HepG2 (cell line): ENCODE results near the gene ACBD7. TPM values are rescaled to one million over a fixed set of nuclear protein-coding genes. Genes with fewer than 3 reads are reported as not detected.

Experiments
- BCL3 ChIP-seq: sonication (generic); formaldehyde crosslinking; IDR thresholded peaks from 2 replicates; pipeline ENCODE4 v1.5.1; 2020; ENCODE audit warnings: mild to moderate bottlenecking, missing genetic modification reagents, moderate library complexity
- ETS1 ChIP-seq: sonication (generic); formaldehyde crosslinking; IDR thresholded peaks from 2 replicates; pipeline ENCODE4 v1.4.0; 2020; ENCODE audit warnings: missing genetic modification reagents
- FOXP1 ChIP-seq, 2 experiments: fragments of 450-650 bp in 1 of 2; IDR thresholded peaks; 2 replicates each; pipeline ENCODE4 v1.6.1; 2017 to 2018; ENCODE audit warnings: antibody characterized with exemption in 1 of 2
- HDAC1 ChIP-seq: sonication (generic); formaldehyde crosslinking; IDR thresholded peaks from 2 replicates; pipeline ENCODE4 v1.5.1; 2020; ENCODE audit warnings: mild to moderate bottlenecking, missing genetic modification reagents
- KLF12 ChIP-seq: sonication (generic); formaldehyde crosslinking; IDR thresholded peaks from 2 replicates; pipeline ENCODE4 v1.4.0; 2020; ENCODE audit warnings: missing genetic modification reagents, borderline replicate concordance
- MIXL1 ChIP-seq: IDR thresholded peaks from 2 replicates; pipeline ENCODE4 v1.6.1; 2016
- NFRKB ChIP-seq: fragments of 450-650 bp; IDR thresholded peaks from 2 replicates; pipeline ENCODE4 v1.6.1; 2017
- RAD51 ChIP-seq: fragments of 450-650 bp; IDR thresholded peaks from 2 replicates; pipeline ENCODE4 v1.6.1; 2016; ENCODE audit warnings: borderline replicate concordance
- REST ChIP-seq, 2 experiments: IDR thresholded peaks; 2 replicates each; pipeline ENCODE4 v1.6.1; 2011 to 2012; ENCODE audit warnings: low read length in 2 of 2, borderline replicate concordance in 1 of 2, low read depth in 1 of 2, mild to moderate bottlenecking in 1 of 2, moderate library complexity in 1 of 2
- REXO4 ChIP-seq: sonication (generic); formaldehyde crosslinking; IDR thresholded peaks from 2 replicates; pipeline ENCODE4 v1.8.0; 2022; ENCODE audit warnings: missing genetic modification reagents, mild to moderate bottlenecking, borderline replicate concordance
- TAF15 ChIP-seq: fragments of 200-400 bp; formaldehyde crosslinking; IDR thresholded peaks from one replicate; pipeline ENCODE4 v1.6.1; 2018; ENCODE audit warnings: mild to moderate bottlenecking, low read depth, low read length; ENCODE audit not compliant: poor library complexity, severe bottlenecking
- TFDP2 ChIP-seq: sonication (generic); formaldehyde crosslinking; IDR thresholded peaks from 2 replicates; pipeline ENCODE4 v1.4.0; 2020; ENCODE audit warnings: missing genetic modification reagents
- U2AF1 ChIP-seq: fragments of 200-400 bp; formaldehyde crosslinking; optimal IDR thresholded peaks from 2 replicates; pipeline ENCODE3; 2017; ENCODE audit warnings: mild to moderate bottlenecking, low read depth, low read length
- ZFP62 ChIP-seq: sonication (generic); formaldehyde crosslinking; IDR thresholded peaks from 2 replicates; pipeline ENCODE4 v1.4.0; 2020; ENCODE audit warnings: missing genetic modification reagents
- ZFYVE20 ChIP-seq: sonication (generic); formaldehyde crosslinking; IDR thresholded peaks from 2 replicates; pipeline ENCODE4 v1.8.0; 2023; ENCODE audit warnings: low read depth, mild to moderate bottlenecking, moderate library complexity, missing genetic modification reagents, borderline replicate concordance
- ZNF530 ChIP-seq: sonication (generic); formaldehyde crosslinking; IDR thresholded peaks from 2 replicates; pipeline ENCODE4 v1.5.0; 2020; ENCODE audit warnings: low read depth, mild to moderate bottlenecking, missing genetic modification reagents
- ZNF850 ChIP-seq: sonication (generic); formaldehyde crosslinking; conservative IDR thresholded peaks from 2 replicates; pipeline ENCODE4 v1.9.0; 2021; ENCODE audit warnings: mild to moderate bottlenecking, missing genetic modification reagents
- ZSCAN29 ChIP-seq: sonication (generic); formaldehyde crosslinking; conservative IDR thresholded peaks from 2 replicates; pipeline ENCODE4 v1.4.0; 2020; ENCODE audit warnings: mild to moderate bottlenecking, missing genetic modification reagents
- polyA plus RNA-seq, 8 experiments: library from polyadenylated mRNA; depleted of rRNA in 3 of 8; stranded (reverse) in 7 of 8; unstranded in 1 of 8; fragments of >200 nt; fragmentation: Illumina TruSeq in 4 of 8; extraction: Trizol in 4 of 8; gene quantifications; 2 replicates each; pipeline versions ENCODE4 v1.2.1 to v1.2.3, GENCODE V29; 2011 to 2016; ENCODE audit warnings: low read depth in 4 of 8, missing spikeins in 1 of 8, mixed read lengths in 1 of 8; ENCODE audit not compliant: insufficient read depth in 1 of 8
- total RNA-seq, 5 experiments: library from RNA; depleted of rRNA; stranded (reverse); fragments of >200 nt; fragmentation: Illumina TruSeq; extraction: Trizol; gene quantifications; 2 replicates each; pipeline ENCODE4 v1.2.3, GENCODE V29; 2016; ENCODE audit warnings: low read depth in 1 of 5
- TF ChIP-seq, protein P1 (sequence below): IDR thresholded peaks from 2 replicates; pipeline ENCODE4 v1.6.1; 2012; ENCODE audit warnings: low read depth, low read length, improper control_type of control experiment

ACBD7 gene
- total and polyA plus RNA-seq, 2 of the 13 experiments (the other 11 are each of a cell fraction or from before 2014, with no cell fraction given), result 1.4 to 2.6 TPM

DNA sequence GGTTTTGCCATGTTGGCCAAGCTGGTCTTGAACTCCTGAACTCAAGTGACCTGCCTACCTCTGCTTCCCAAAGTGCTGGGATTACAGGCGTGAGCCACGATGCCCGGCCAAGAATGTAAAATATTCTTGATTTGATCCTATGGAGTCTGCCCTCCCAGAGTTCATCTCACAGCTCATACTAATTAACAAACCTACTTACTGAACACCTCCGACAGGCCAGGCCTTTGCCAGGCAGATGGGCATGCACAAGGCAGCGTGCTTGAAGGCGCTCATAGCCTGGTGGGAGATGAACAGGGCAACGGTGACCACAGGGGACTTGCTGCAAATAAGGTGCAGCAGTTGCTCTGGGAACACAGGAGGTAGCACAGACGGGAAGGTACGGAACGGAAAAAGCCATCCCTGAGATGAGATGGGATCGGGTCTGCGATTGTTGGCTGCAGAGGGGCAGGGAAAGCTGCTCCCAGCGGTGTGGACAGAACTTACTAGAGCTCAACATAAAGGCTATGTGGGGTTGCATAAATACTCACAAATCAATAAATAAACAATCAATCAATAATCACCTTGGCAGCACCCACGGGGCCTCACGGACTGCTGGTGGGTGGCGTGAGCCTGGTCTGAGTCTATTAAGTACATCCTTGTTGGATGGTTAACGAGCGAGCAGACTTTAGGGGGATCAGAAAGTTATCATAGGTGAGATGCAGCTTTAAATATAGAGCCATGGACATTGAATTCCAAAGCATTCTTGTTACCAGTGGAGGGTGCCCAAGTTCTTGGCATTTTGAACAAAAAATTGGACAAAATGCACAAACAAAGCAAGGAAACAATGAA, 4.7 kb downstream of the ACBD7 start (continued):
- TF ChIP-seq TAF15 (no peak), REXO4 (CRISPR knock-in tag) (no peak), KLF12 (CRISPR knock-in tag) (peak; percentile 54; the same call in 1 of the 2 replicates), MIXL1 (no peak), TFDP2 (CRISPR knock-in tag) (no peak), HDAC1 (CRISPR knock-in tag) (peak; percentile 24; the same call in 1 of the 2 replicates), BCL3 (no peak), FOXP1 (IDR thresholded peaks at IDR 0.05) (no peak), FOXP1 (CRISPR knock-in tag; IDR thresholded peaks at IDR 0.05) (0 out of 2 replicates have a peak, but pooled peaks have one; percentile 5), REST (IDR thresholded peaks at IDR 0.05; ENCODE audit: borderline replicate concordance in 1 of 2, low read depth in 1 of 2, low read length in 2 of 2) (no peak), ZNF850 (no peak), ZFP62 (CRISPR knock-in tag) (no peak), RAD51 (no peak), U2AF1 (no peak), NFRKB (no peak), ZSCAN29 (CRISPR knock-in tag) (0 out of 2 replicates have a peak, but pooled peaks have one; percentile 43), ETS1 (CRISPR knock-in tag) (no peak), ZNF530 (CRISPR knock-in tag) (no peak), ZFYVE20 (no peak)
- TF ChIP-seq, protein P1, sequence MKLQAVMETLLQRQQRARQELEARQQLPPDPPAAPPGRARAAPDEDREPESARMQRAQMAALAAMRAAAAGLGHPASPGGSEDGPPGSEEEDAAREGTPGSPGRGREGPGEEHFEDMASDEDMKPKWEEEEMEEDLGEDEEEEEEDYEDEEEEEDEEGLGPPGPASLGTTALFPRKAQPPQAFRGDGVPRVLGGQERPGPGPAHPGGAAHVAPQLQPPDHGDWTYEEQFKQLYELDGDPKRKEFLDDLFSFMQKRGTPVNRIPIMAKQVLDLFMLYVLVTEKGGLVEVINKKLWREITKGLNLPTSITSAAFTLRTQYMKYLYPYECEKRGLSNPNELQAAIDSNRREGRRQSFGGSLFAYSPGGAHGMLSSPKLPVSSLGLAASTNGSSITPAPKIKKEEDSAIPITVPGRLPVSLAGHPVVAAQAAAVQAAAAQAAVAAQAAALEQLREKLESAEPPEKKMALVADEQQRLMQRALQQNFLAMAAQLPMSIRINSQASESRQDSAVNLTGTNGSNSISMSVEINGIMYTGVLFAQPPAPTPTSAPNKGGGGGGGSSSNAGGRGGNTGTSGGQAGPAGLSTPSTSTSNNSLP, result no peak
